KBM-7 (cell line): ENCODE measurements around the gene ERBB4.

Experiments used
- DNase-seq: peaks from one replicate; pipeline ENCODE4 v3.0.0-alpha.2; 2015
- in situ Hi-C: fragments of 300-500 bp; cut with MboI; formaldehyde crosslinking; loops from 2 replicates; pipeline ENCODE4 v1.14.3; 2020; ENCODE audit warnings: low sequenced_read_pairs, low pct_unique_long_range_greater_than_20kb, mixed read lengths

ERBB4 gene

GRCh38 chr2:212005085-212005671 is 533.4 kb downstream of the ERBB4 start:
- in situ Hi-C loops: no loop called here
- peak; percentile 22 for DNase-seq

GRCh38 chr2:212001325-212001724 is 537.3 kb downstream of the ERBB4 start:
- in situ Hi-C loops: no loop called here
- no peak for DNase-seq

- in situ Hi-C loops: no loop called here
- no peak for DNase-seq
Measured at GRCh38 chr2:211996857-211997256, 541.7 kb downstream of the ERBB4 start.

- in situ Hi-C loops: no loop called here
- DNase-seq: no peak
Measured at GRCh38 chr2:211994806-211995205, 543.8 kb downstream of the ERBB4 start.

- no peak for DNase-seq
- in situ Hi-C loops: no loop called here
Measured at GRCh38 chr2:211990335-211990734, 548.3 kb downstream of the ERBB4 start.

- in situ Hi-C loops: no loop called here
- no peak for DNase-seq
Measured at GRCh38 chr2:211986313-211986712, 552.3 kb downstream of the ERBB4 start.

GRCh38 chr2:211985393-211985792 is 553.2 kb downstream of the ERBB4 start:
- in situ Hi-C loops: no loop called here
- no peak for DNase-seq

GRCh38 chr2:211982162-211982561 is 556.4 kb downstream of the ERBB4 start:
- in situ Hi-C loops: no loop called here
- DNase-seq: no peak

- no peak for DNase-seq
- in situ Hi-C loops: no loop called here
Measured at GRCh38 chr2:211981451-211981850, 557.2 kb downstream of the ERBB4 start.

- no peak for DNase-seq
- in situ Hi-C loops: no loop called here
Measured at GRCh38 chr2:211976076-211976475, 562.5 kb downstream of the ERBB4 start.

GRCh38 chr2:211967234-211967633 is 571.4 kb downstream of the ERBB4 start:
- no peak for DNase-seq
- in situ Hi-C loops: no loop called here

GRCh38 chr2:211963969-211964368 is 574.6 kb downstream of the ERBB4 start:
- DNase-seq: no peak
- in situ Hi-C loops: no loop called here

GRCh38 chr2:211957799-211958198 is 580.8 kb downstream of the ERBB4 start:
- no peak for DNase-seq
- in situ Hi-C loops: no loop called here

- in situ Hi-C loops: no loop called here
- no peak for DNase-seq
Measured at GRCh38 chr2:211955648-211956047, 583.0 kb downstream of the ERBB4 start.

GRCh38 chr2:211948932-211949331 is 589.7 kb downstream of the ERBB4 start:
- in situ Hi-C loops: no loop called here
- DNase-seq: no peak

GRCh38 chr2:211946960-211947359 is 591.6 kb downstream of the ERBB4 start:
- in situ Hi-C loops: no loop called here
- no peak for DNase-seq

GRCh38 chr2:211944572-211944971 is 594.0 kb downstream of the ERBB4 start:
- in situ Hi-C loops: no loop called here
- DNase-seq: no peak

- in situ Hi-C loops: no loop called here
- no peak for DNase-seq
Measured at GRCh38 chr2:211942153-211942552, 596.4 kb downstream of the ERBB4 start.

GRCh38 chr2:211941216-211941747 is 597.3 kb downstream of the ERBB4 start:
- DNase-seq: no peak
- in situ Hi-C loops: no loop called here

GRCh38 chr2:211939177-211939576 is 599.4 kb downstream of the ERBB4 start:
- DNase-seq: no peak
- in situ Hi-C loops: no loop called here

GRCh38 chr2:211934811-211935210 is 603.8 kb downstream of the ERBB4 start:
- in situ Hi-C loops: no loop called here
- no peak for DNase-seq
